ENCODE data around the gene APOBEC4. TPM values are rescaled to one million over a fixed set of nuclear protein-coding genes. Genes with fewer than 3 reads are reported as not detected.

APOBEC4 gene
- total and polyA plus RNA-seq, 2 of the 13 experiments (the other 11 are each of a cell fraction or from before 2014, with no cell fraction given) = not detected

- TSS peak; percentile 61 for BruUV-seq (replicated peaks)
- TF ChIP-seq E2F2 (CRISPR knock-in tag; IDR thresholded peaks at IDR 0.05; ENCODE audit: borderline replicate concordance) (no peak), KIAA2018 (CRISPR knock-in tag; IDR thresholded peaks at IDR 0.05; ENCODE audit: borderline replicate concordance) (no peak), ZNF263 (CRISPR knock-in tag; IDR thresholded peaks at IDR 0.05) (no peak), FOSL1 (CRISPR knock-in tag; IDR thresholded peaks at IDR 0.05; ENCODE audit: borderline replicate concordance) (no peak), YEATS4 (CRISPR knock-in tag; IDR thresholded peaks at IDR 0.05; ENCODE audit: borderline replicate concordance) (no peak), ZNF720 (CRISPR knock-in tag; IDR thresholded peaks at IDR 0.05) (no peak), BRCA1 (CRISPR knock-in tag; IDR thresholded peaks at IDR 0.05) (no peak), SNAPC4 (CRISPR knock-in tag; IDR thresholded peaks at IDR 0.05) (no peak), ARNT2 (CRISPR knock-in tag; IDR thresholded peaks at IDR 0.05; ENCODE audit: low read depth) (no peak)
Observed at GRCh38 chr1:183634429-183635065, 18.6 kb downstream of the APOBEC4 start.

More at GRCh38 chr1:183634429-183635065, 18.6 kb downstream of the APOBEC4 start:
- under 1% methylated on average over 10 of the region's 10 CpGs for WGBS (ENCODE audit: low lambda C conversion rate)
- DNase-seq (ENCODE audit: low spot score) (no peak), FAIRE-seq (no peak), ATAC-seq (no peak)
- Histone ChIP-seq H4K20me1 (ENCODE audit: insufficient read depth, low read length) (peaks cover 2% of the 10 kb centered on the region; the same call in 1 of the 2 replicates), H3K27ac (ENCODE audit: extremely low read length, insufficient read depth, low read length) (peak overlapping the region; percentile 84), H3K4me3 (replicated peaks in 1 of 3; ENCODE audit: insufficient read depth in 1 of 3, low read depth in 2 of 3, low read length in 3 of 3) (peak overlapping the region; percentile 89 to 97 (median 91)), H3K9me3 (ENCODE audit: low read length) (no peaks in the 10 kb centered on the region), H3K9ac (ENCODE audit: insufficient read depth, low read depth, low read length) (peak overlapping the region; percentile 91), H3K4me1 (ENCODE audit: insufficient read depth, low read length) (peaks cover 63% of the 10 kb centered on the region), H3K36me3 (replicated peaks in 1 of 2; ENCODE audit: control insufficient read depth in 1 of 2, insufficient read depth in 2 of 2, low read length in 2 of 2) (peaks cover 3 to 12% of the 10 kb centered on the region in 2 experiments; a peak in 4 of 5 replicates), H3K27me3 (ENCODE audit: control insufficient read depth in 1 of 2, insufficient read depth in 2 of 2, low read length in 2 of 2) (no peaks in the 10 kb centered on the region), H3K79me2 (ENCODE audit: insufficient read depth, low read length) (peaks cover 43% of the 10 kb centered on the region), H2AFZ (ENCODE audit: low read length) (no peak overlapping the region), H3K4me2 (ENCODE audit: low read depth, low read length) (peak overlapping the region; percentile 70)
- CTCF ChIA-PET (ENCODE audit: low intra/inter-chr PET ratio, low total read pairs) = no interaction called here
- in situ Hi-C loops (cut with HindIII; ENCODE audit: extremely low pct_ligation_motif_present, low pct_unique_long_range_greater_than_20kb) (no loop called here), intact Hi-C loops (cut with micrococcal nuclease; ENCODE audit: unreplicated experiment) (loop anchor here (5.0 to 10.0 kb wide), 4 partner anchors 50 to 283 kb away; partner anchors contain the start of gene SMG7)
- POLR2A ChIA-PET = interaction anchor here (0.6 kb wide), 1 partner anchor 164 kb away, joined by 5 read pairs; no protein-coding TSS in a partner anchor
